CD8-positive, alpha-beta memory T cell (primary cell): ENCODE measurements around the gene KLHDC8A. TPM values are rescaled to one million over a fixed set of nuclear protein-coding genes. Genes with fewer than 3 reads are reported as not detected.

Source experiments
- CTCF ChIA-PET: fragments of 350-600 bp; sonication (Branson Sonifier 250); formaldehyde crosslinking; loops from one replicate; lab custom pipeline; 2021; ENCODE audit warnings: antibody characterized with exemption; lab: Charles Lee
- POLR2A ChIA-PET: fragments of 350-600 bp; sonication (Branson Sonifier 250); formaldehyde crosslinking; loops from one replicate; lab custom pipeline; 2021; ENCODE audit warnings: antibody characterized with exemption; lab: Charles Lee
- DNase-seq, 5 donors: peaks; one replicate each; pipeline versions ENCODE4 v3.0.0 to v3.0.0-alpha.2; 2020 to 2022; ENCODE audit warnings: mixed read lengths in 1 of 5
- H3K27ac ChIP-seq: one replicate; pipeline ENCODE4 v1.7.0; 2013; ENCODE audit warnings: low read depth, mild to moderate bottlenecking, low read length, moderate library complexity
- H3K27me3 ChIP-seq: 2 replicates; pipeline ENCODE4 v1.7.0; 2013; ENCODE audit warnings: low read length, mild to moderate bottlenecking; ENCODE audit not compliant: insufficient read depth, poor library complexity, severe bottlenecking
- H3K36me3 ChIP-seq: 2 replicates; pipeline ENCODE4 v1.7.0; 2013; ENCODE audit warnings: mild to moderate bottlenecking, low read length, moderate library complexity; ENCODE audit not compliant: insufficient read depth
- H3K4me1 ChIP-seq: 2 replicates; pipeline ENCODE4 v1.7.0; 2013; ENCODE audit warnings: mild to moderate bottlenecking, low read length, moderate library complexity; ENCODE audit not compliant: insufficient read depth
- H3K4me3 ChIP-seq: 2 replicates; pipeline ENCODE4 v1.7.0; 2013; ENCODE audit warnings: mild to moderate bottlenecking, low read length
- H3K9me3 ChIP-seq: 2 replicates; pipeline ENCODE4 v1.7.0; 2013; ENCODE audit warnings: mild to moderate bottlenecking, low read length
- H3K27ac Mint-ChIP-seq, 8 donors: one replicate each; pipeline ENCODE4 v1.8.0; 2020 to 2021; ENCODE audit warnings: mixed read lengths in 8 of 8, mild to moderate bottlenecking in 6 of 8, inconsistent platforms in 3 of 8, moderate library complexity in 3 of 8
- H3K27me3 Mint-ChIP-seq, 2 donors: one replicate each; pipeline ENCODE4 v1.8.0; 2020 to 2021; ENCODE audit warnings: mixed read lengths in 2 of 2, mild to moderate bottlenecking in 1 of 2, moderate library complexity in 1 of 2
- H3K36me3 Mint-ChIP-seq, 3 donors: one replicate each; pipeline ENCODE4 v1.8.0; 2020 to 2021; ENCODE audit warnings: mixed read lengths in 3 of 3, inconsistent platforms in 1 of 3, mild to moderate bottlenecking in 1 of 3
- H3K4me1 Mint-ChIP-seq, 3 donors: one replicate each; pipeline ENCODE4 v1.8.0; 2020 to 2021; ENCODE audit warnings: mixed read lengths in 3 of 3, inconsistent platforms in 1 of 3, mild to moderate bottlenecking in 1 of 3
- H3K4me3 Mint-ChIP-seq, 7 donors: one replicate each; pipeline ENCODE4 v1.8.0; 2020 to 2021; ENCODE audit warnings: mixed read lengths in 7 of 7, mild to moderate bottlenecking in 6 of 7, moderate library complexity in 4 of 7, inconsistent platforms in 2 of 7
- H3K9me3 Mint-ChIP-seq, 5 donors: one replicate each; pipeline ENCODE4 v1.8.0; 2020 to 2022; ENCODE audit warnings: mixed read lengths in 5 of 5, mild to moderate bottlenecking in 3 of 5, moderate library complexity in 2 of 5, inconsistent platforms in 1 of 5
- polyA plus RNA-seq: library from polyadenylated mRNA; unstranded; fragments of 300-500 nt; fragmentation: Illumina TruSeq; gene quantifications from one replicate; pipeline ENCODE4 v1.2.3, GENCODE V29; 2021
- total RNA-seq, 2 experiments: library from RNA; stranded (reverse); gene quantifications; one replicate each; pipeline ENCODE4 v1.2.3, GENCODE V29; 2021

Gene KLHDC8A
- total and polyA plus RNA-seq, 3 experiments from 2014 or later = not detected

DNA sequence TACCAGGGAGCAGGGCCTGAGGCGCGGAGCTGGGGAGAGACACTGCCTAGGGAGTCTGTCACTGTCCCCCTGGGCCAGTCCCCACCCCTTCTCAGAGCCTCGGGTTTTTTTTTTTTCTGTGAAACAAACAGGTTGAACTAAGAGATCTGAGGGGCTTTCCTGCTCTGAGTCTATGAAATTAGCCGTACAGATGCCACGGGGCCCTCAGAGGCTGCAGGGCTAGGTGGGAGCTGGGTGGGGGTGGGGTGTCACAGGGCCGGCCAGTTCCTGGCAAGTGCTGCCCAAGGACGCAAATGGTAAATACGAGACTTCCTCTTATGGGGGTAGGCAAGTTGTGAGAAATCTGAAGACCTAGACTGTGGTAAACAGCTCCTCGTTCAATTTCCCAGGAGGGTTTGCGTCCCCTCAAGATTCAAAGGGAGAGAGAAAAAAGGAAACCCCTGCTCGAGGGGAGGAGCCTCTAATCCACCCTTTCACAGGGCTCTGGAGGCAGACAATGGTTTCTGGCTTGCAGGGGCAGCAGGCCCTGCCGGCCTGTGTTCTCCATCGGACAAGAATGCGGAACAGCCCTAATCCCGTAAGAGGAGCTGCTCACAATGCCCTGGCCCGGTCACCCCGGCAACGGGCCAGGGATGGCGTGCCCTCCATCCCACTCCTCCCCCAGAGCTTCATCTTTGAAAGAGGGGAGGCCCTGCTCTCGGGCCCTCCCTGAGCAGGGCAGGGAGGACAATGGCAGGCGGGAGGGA lies 43.0 kb downstream of the KLHDC8A start:
- Mint-ChIP-seq H3K27me3 (no peaks in the 10 kb centered on the region), H3K9me3 (no peaks in the 10 kb centered on the region), H3K36me3 (peaks cover 8 to 53% (median 19%) of the 10 kb centered on the region in 3 donors), H3K27ac (peak overlapping the region; percentile 87 to 96 (median 90)), H3K4me1 (peaks cover 84 to 98% (median 85%) of the 10 kb centered on the region in 3 donors), H3K4me3 (peak overlapping the region; percentile 78 to 91 (median 82))
- Histone ChIP-seq H3K9me3 (no peaks in the 10 kb centered on the region), H3K4me3 (peak overlapping the region; percentile 47), H3K27me3 (no peaks in the 10 kb centered on the region), H3K36me3 (peaks cover 23% of the 10 kb centered on the region), H3K4me1 (peaks cover 87% of the 10 kb centered on the region), H3K27ac (no peak overlapping the region)
- ChIA-PET POLR2A (interaction anchor here (0.9 to 2.1 kb wide), 9 partner anchors 10 to 40 kb away, joined by 3 to 14 read pairs (median 4); no protein-coding TSS in a partner anchor), CTCF (interaction anchor here (0.7 to 40.7 kb wide), 6 partner anchors 11 to 42 kb away, joined by 3 to 1351 read pairs (median 3); no protein-coding TSS in a partner anchor)
- DNase-seq = peak in 4 of 5 donors; percentile 6 to 74 (median 48)

DNA sequence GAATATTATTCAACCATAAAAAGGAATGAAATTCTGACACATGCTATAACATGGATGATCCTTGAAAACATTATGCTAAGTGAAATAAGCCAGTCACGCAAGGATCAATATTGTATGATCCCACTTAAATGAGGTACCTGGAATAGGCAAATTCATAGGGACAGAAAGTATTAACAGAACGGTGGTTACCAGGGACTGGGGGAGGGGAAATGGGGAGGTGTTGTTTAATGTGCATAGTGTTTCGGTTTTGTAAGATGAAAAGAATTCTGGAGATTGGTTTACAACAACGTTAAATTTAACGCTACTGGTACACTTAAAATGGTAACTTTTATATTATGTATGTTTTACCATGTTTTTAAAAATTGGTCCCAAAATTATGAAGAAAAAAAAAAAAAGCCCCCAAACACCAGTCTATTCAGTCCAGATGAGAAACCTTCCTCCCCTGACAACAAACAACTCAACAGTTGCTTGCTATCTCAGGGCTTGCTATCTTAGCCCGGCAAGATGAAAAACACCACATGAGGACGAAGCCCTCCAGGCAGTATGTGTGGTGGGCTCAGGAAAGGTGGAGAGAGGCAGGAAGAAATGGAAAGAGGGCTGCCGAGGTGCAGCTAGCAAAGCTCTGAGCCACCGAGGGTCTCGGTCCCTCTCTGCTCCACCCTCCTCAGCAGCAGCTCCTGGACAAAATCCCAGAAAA lies 43.7 kb downstream of the KLHDC8A start:
- Histone ChIP-seq H3K27me3 (no peaks in the 10 kb centered on the region), H3K36me3 (peaks cover 30% of the 10 kb centered on the region), H3K4me3 (peak overlapping the region; percentile 40), H3K4me1 (peaks cover 79% of the 10 kb centered on the region), H3K27ac (peak overlapping the region; percentile 25), H3K9me3 (no peaks in the 10 kb centered on the region)
- H3K36me3 Mint-ChIP-seq = peaks cover 8 to 57% (median 19%) of the 10 kb centered on the region in 3 donors
- no peaks in the 10 kb centered on the region for H3K27me3 Mint-ChIP-seq
- H3K9me3 Mint-ChIP-seq = no peaks in the 10 kb centered on the region
- peak overlapping the region in 7 of 8 donors; percentile 87 to 96 (median 89) for H3K27ac Mint-ChIP-seq
- peaks cover 78 to 98% (median 79%) of the 10 kb centered on the region in 3 donors for H3K4me1 Mint-ChIP-seq
- ChIA-PET POLR2A (interaction anchor here (0.9 to 2.1 kb wide), 6 partner anchors 11 to 40 kb away, joined by 3 to 14 read pairs (median 4); no protein-coding TSS in a partner anchor), CTCF (interaction anchor here (1.1 to 40.7 kb wide), 4 partner anchors 12 to 41 kb away, joined by 3 to 1351 read pairs (median 17); no protein-coding TSS in a partner anchor)
- peak in 1 of 5 donors; percentile 46 for DNase-seq
- peak overlapping the region; percentile 78 to 91 (median 82) for H3K4me3 Mint-ChIP-seq

DNA sequence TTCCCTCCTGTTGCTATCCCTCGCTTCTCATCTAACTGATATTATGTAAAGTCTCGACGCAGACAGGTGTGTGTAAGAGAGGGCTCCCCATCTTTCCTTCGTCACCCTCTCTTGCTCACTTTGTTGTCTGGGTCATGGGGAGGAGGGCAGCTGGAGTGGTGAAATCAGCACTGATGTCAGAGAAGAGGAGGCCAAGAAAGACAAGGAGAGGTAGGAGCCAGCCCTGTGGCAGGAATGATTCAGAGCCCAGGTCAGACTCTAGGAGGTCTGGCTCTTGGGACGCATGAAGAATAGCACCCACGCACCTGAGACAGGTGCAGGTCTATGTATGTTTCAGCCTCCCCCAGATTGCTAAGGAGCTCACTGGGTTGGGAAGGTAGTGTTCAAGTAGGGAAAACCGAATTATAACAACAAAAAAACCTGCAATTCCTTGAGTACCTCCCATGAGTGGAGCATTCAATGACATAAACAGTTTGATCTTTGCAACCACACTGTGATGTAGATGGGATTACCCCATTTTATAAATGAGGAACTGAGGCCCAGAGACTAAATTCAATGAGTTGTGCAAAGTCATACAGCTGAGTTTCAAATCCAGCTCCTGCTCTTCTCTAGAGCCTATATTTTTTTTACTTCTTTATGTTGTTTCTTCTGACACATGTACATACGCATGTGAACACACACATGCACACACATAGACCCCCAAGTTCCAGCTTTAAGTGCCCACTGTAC lies 45.6 kb downstream of the KLHDC8A start:
- Histone ChIP-seq H3K27me3 (no peaks in the 10 kb centered on the region), H3K36me3 (peaks cover 49% of the 10 kb centered on the region), H3K9me3 (no peaks in the 10 kb centered on the region), H3K4me3 (no peak overlapping the region), H3K4me1 (peaks cover 75% of the 10 kb centered on the region), H3K27ac (no peak overlapping the region)
- peaks cover 67 to 96% (median 71%) of the 10 kb centered on the region in 3 donors for H3K4me1 Mint-ChIP-seq
- ChIA-PET POLR2A (no interaction called here), CTCF (interaction anchor here (1.5 to 40.7 kb wide), 3 partner anchors 9 to 39 kb away, joined by 7 to 1351 read pairs (median 8); partner anchors contain the start of gene NUAK2)
- H3K4me3 Mint-ChIP-seq = peak overlapping the region in 1 of 7 donors; percentile 4
- peak overlapping the region in 6 of 8 donors; percentile 14 to 79 (median 52) for H3K27ac Mint-ChIP-seq
- H3K9me3 Mint-ChIP-seq = no peaks in the 10 kb centered on the region
- H3K36me3 Mint-ChIP-seq = peaks cover 8 to 71% (median 28%) of the 10 kb centered on the region in 3 donors
- no peaks in the 10 kb centered on the region for H3K27me3 Mint-ChIP-seq
- no peak for DNase-seq

DNA sequence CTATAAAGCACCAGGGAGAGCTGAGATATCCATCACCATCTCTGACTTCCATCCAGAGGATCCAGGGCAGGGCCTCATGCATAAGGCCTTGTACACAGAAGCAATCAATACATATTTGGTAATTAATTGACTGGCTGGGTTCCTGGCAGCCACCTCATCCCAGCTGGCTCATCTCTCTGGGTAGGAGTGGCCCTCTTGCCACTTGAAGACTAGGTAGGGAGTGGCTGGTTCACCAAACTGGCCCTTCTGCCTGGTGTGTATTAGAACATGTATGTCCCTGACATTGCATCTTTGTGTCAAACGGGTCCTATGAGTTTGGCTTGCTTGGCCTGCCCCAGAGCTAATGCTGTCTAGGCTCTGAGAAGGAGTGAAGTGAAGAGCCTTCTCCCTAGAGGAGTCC lies 47.0 kb downstream of the KLHDC8A start:
- peaks cover 65% of the 10 kb centered on the region for H3K4me1 ChIP-seq
- Mint-ChIP-seq H3K4me3 (no peak overlapping the region), H3K36me3 (peaks cover 15 to 85% (median 38%) of the 10 kb centered on the region in 3 donors), H3K27me3 (peaks cover 0 to 1% of the 10 kb centered on the region in 2 donors), H3K4me1 (peaks cover 59 to 92% (median 66%) of the 10 kb centered on the region in 3 donors), H3K9me3 (no peaks in the 10 kb centered on the region), H3K27ac (peak overlapping the region in 5 of 8 donors; percentile 24 to 86 (median 51))
- peaks cover 60% of the 10 kb centered on the region for H3K36me3 ChIP-seq
- ChIA-PET POLR2A (no interaction called here), CTCF (interaction anchor here (40.7 kb wide), 1 partner anchor 38 kb away, joined by 1351 read pairs; no protein-coding TSS in a partner anchor)
- H3K9me3 ChIP-seq = no peaks in the 10 kb centered on the region
- H3K27me3 ChIP-seq = no peaks in the 10 kb centered on the region
- H3K27ac ChIP-seq = no peak overlapping the region
- DNase-seq = no peak
- no peak overlapping the region for H3K4me3 ChIP-seq

DNA sequence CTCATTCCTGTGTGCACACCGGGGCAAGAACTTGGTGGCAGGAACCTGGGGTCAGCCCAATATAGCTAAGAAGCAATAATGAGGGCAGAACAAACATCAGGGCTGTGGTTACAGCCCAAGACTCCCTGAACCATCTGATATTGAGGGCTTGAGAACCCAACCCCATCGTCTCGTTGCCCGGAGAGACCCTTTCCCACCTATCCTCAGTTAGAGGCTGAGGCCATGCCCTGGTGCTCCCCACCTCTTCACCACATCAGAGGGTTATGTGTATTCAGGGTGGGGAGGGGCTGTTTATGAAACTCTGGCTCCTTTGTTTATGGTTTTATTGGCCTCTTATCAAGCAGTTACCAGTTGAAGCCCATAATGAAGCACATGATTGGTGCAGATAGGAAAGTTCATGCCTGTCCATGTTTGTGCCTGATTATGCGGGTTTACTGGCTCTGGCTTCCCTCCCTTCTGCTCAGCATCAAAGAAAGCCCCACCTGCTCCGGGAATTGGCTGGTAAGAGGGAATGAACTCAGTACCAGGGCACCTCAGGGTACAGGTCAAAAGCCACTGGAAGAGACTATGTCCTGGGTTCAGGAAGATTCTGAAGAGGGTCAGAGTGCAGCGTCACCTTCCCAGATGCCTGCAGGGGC lies 49.7 kb downstream of the KLHDC8A start:
- Histone ChIP-seq H3K27ac (no peak overlapping the region), H3K4me1 (peaks cover 40% of the 10 kb centered on the region)
- H3K4me3 Mint-ChIP-seq = no peak overlapping the region

DNA sequence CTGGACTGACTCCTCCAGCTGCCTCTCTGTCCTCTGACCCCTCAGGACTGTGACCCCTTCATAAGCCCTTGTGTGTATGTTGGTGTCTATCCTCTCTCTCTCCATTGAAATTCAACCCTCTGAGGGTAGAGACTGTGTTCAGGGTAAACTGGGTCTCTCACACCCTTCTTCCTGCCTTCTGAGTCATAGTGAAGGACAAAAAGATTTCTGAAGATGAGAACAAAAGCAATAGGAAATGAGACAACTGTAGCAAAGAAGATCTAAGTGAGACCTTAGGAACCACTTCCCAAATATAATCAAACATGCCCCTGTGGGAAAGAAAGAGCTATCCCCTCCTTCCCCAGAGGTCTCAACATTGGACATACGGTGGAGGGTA lies 52.0 kb downstream of the KLHDC8A start:
- peaks cover 9 to 80% (median 29%) of the 10 kb centered on the region in 3 donors for H3K36me3 Mint-ChIP-seq
- Histone ChIP-seq H3K36me3 (peaks cover 66% of the 10 kb centered on the region), H3K27me3 (no peaks in the 10 kb centered on the region), H3K27ac (no peak overlapping the region), H3K9me3 (no peaks in the 10 kb centered on the region), H3K4me1 (peaks cover 18% of the 10 kb centered on the region), H3K4me3 (no peak overlapping the region)
- H3K4me1 Mint-ChIP-seq = peaks cover 25 to 64% (median 41%) of the 10 kb centered on the region in 3 donors
- peak overlapping the region in 4 of 8 donors; percentile 64 to 75 (median 72) for H3K27ac Mint-ChIP-seq
- peaks cover 0 to 1% of the 10 kb centered on the region in 2 donors for H3K27me3 Mint-ChIP-seq
- ChIA-PET POLR2A (interaction anchor here (1.5 kb wide), 1 partner anchor 17 kb away, joined by 4 read pairs; no protein-coding TSS in a partner anchor), CTCF (interaction anchor here (1.5 to 40.7 kb wide), 3 partner anchors 13 to 33 kb away, joined by 5 to 1351 read pairs (median 7); no protein-coding TSS in a partner anchor)
- H3K4me3 Mint-ChIP-seq = no peak overlapping the region
- no peaks in the 10 kb centered on the region for H3K9me3 Mint-ChIP-seq
- DNase-seq = no peak

More for the DNA sequence above, 49.7 kb downstream of the KLHDC8A start:
- peaks cover 0 to 1% of the 10 kb centered on the region in 2 donors for H3K27me3 Mint-ChIP-seq
- CTCF ChIA-PET = interaction anchor here (40.7 kb wide), 1 partner anchor 35 kb away, joined by 1351 read pairs; no protein-coding TSS in a partner anchor
- Histone ChIP-seq H3K9me3 (no peaks in the 10 kb centered on the region), H3K36me3 (peaks cover 83% of the 10 kb centered on the region), H3K27me3 (no peaks in the 10 kb centered on the region), H3K4me3 (no peak overlapping the region)
- POLR2A ChIA-PET = interaction anchor here (1.2 kb wide), 1 partner anchor 8 kb away, joined by 4 read pairs; no protein-coding TSS in a partner anchor
- H3K9me3 Mint-ChIP-seq = no peaks in the 10 kb centered on the region
- peak overlapping the region in 3 of 8 donors; percentile 23 to 46 (median 32) for H3K27ac Mint-ChIP-seq
- peaks cover 40 to 72% (median 46%) of the 10 kb centered on the region in 3 donors for H3K4me1 Mint-ChIP-seq
- H3K36me3 Mint-ChIP-seq = peaks cover 18 to 95% (median 44%) of the 10 kb centered on the region in 3 donors
- DNase-seq = no peak
